Choroid plexus epithelial cell (primary cell): ENCODE results near the gene DNAJC8.

ENCODE experiments used
- DNase-seq: peaks from one replicate; pipeline ENCODE4 v3.0.0-alpha.2; 2010; ENCODE audit warnings: low read depth
- H3K4me3 ChIP-seq: 2 replicates; pipeline ENCODE4 v1.5.1; 2011; ENCODE audit warnings: low read depth, mild to moderate bottlenecking, control low read depth, low read length, moderate library complexity
- CTCF ChIP-seq: conservative IDR thresholded peaks from 2 replicates; pipeline ENCODE4 v1.5.1; 2011; ENCODE audit warnings: low read depth, mild to moderate bottlenecking, control low read depth, inconsistent platforms, low read length, moderate library complexity

DNAJC8 gene

GRCh38 chr1:28232558-28233263 lies at the start of gene DNAJC8:
DNAJC8 (minus strand) TSS chr1:28233029; CDS start chr1:28232998, 31 bp downstream.
- peak; percentile 94 for DNase-seq
- H3K4me3 ChIP-seq: peak within 1 kb of the TSS; percentile 99
- no peak for TF ChIP-seq CTCF

GRCh38 chr1:28281608-28282425 lies 49.0 kb upstream of the DNAJC8 start:
- no peak for DNase-seq
- no peak overlapping the region for H3K4me3 ChIP-seq
- no peak for TF ChIP-seq CTCF

GRCh38 chr1:28280977-28281381 lies 48.1 kb upstream of the DNAJC8 start:
- no peak for DNase-seq

GRCh38 chr1:28280501-28280900 lies 47.7 kb upstream of the DNAJC8 start:
- DNase-seq: no peak
- no peak overlapping the region for H3K4me3 ChIP-seq
- TF ChIP-seq CTCF: no peak

More at GRCh38 chr1:28280977-28281381, 48.1 kb upstream of the DNAJC8 start:
- TF ChIP-seq CTCF: no peak
- no peak overlapping the region for H3K4me3 ChIP-seq

GRCh38 chr1:28279721-28280120 lies 46.9 kb upstream of the DNAJC8 start:
- TF ChIP-seq CTCF: no peak
- DNase-seq: no peak

GRCh38 chr1:28278763-28279162 lies 45.9 kb upstream of the DNAJC8 start:
- no peak for DNase-seq
- TF ChIP-seq CTCF: no peak
- H3K4me3 ChIP-seq: no peak overlapping the region

More at GRCh38 chr1:28279721-28280120, 46.9 kb upstream of the DNAJC8 start:
- no peak overlapping the region for H3K4me3 ChIP-seq
